Measurements from ENCODE around the gene MYO5A.
"Not testable (repeated sequence)": the region's sequence is repeated elsewhere in the genome, so short reads cannot be mapped to it uniquely, and the experiment has no call there.

Gene MYO5A

DNA sequence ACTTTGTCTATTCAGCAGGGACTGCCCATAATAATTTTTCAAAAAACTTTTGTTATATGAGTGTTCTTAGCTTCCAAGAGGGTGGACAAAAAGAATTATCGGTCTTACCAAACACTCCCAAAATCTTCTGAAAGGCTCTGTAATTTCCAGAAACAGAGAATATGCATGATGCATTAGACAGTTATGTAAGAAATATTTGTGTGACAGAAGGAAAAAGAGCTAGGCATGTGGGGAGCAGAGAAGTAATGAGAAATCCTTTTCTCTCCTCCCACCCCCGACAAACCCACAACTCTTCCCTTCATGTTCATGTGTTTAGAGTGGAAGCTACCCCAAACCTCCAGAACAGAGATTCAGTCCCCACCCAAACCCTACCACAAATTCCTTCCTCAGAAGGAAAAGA is 86.8 kb downstream of the MYO5A start:
- H3K27me3 Mint-ChIP-seq (ENCODE audit: low read depth) = no peaks in the 10 kb centered on the region
- no peak overlapping the region for H3K27ac Mint-ChIP-seq
- H3K9me3 Mint-ChIP-seq = no peaks in the 10 kb centered on the region
- no peaks in the 10 kb centered on the region for H3K36me3 Mint-ChIP-seq (ENCODE audit: low read depth)
- H3K4me3 Mint-ChIP-seq = no peak overlapping the region
- peaks cover 9% of the 10 kb centered on the region for H3K4me1 Mint-ChIP-seq (ENCODE audit: low read depth)

DNA sequence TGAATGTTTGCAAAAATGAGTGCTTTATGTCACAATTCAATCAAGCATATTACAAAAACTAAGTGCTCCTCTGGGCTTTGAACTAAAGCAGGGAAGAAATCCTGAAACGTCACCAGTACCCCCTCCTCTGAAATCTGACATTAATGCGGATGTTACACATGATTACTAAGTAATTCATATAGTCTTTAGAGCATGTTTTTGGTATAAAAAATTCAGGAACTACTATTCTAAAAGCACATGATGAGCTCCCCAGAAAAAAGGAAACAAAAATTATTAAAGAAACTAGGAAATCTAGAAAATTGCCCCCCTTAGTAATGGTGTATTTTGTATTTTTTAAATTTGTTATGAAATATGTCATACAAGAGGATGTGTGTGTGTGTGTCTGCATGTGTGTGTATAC is 87.7 kb downstream of the MYO5A start:
- no peaks in the 10 kb centered on the region for H3K27me3 Mint-ChIP-seq (ENCODE audit: low read depth)
- H3K36me3 Mint-ChIP-seq (ENCODE audit: low read depth) = no peaks in the 10 kb centered on the region
- no peaks in the 10 kb centered on the region for H3K9me3 Mint-ChIP-seq
- peaks cover 9% of the 10 kb centered on the region for H3K4me1 Mint-ChIP-seq (ENCODE audit: low read depth)
- no peak overlapping the region for H3K4me3 Mint-ChIP-seq
- H3K27ac Mint-ChIP-seq = no peak overlapping the region

DNA sequence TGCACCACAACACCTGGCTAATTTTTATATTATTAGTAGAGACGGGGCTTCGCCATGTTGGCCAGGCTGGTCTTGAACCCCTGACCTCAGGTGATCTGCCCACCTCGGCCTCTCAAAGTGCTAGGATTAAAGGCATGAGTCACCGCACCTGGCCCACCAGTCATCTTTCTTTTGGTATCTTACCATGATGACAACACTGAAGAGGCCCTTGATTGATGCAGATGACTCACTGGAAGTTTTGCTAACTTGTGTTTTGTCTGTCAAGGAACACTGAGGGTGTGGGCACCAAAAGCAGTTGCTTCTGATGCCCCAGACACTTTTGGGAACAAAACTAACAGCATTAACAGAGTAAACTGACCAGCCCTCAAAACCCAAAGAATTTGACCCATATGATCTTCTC is 88.3 kb downstream of the MYO5A start:
- H3K4me3 Mint-ChIP-seq = no peak overlapping the region
- H3K27ac Mint-ChIP-seq = no peak overlapping the region
- peaks cover 9% of the 10 kb centered on the region for H3K4me1 Mint-ChIP-seq (ENCODE audit: low read depth)

DNA sequence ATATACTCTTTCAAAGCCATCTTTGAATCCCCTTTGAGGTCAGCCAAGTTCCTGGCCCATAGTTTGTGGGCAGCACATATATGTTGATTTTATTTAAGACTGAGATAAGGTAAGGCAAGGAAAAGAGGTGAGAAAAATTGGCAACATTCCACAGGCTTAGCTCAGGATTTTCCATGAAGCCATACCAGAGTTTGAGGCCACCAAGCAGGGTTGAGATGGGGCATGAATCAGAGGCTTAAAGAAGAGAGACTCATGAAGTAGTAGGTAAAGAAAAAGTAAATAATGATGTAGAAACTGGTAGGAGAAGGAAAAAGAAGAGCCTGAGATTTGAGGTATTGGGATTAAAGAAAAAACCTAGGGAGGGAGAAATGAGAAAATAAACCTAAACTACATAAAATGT is 89.2 kb downstream of the MYO5A start:
- H3K9me3 Mint-ChIP-seq = no peaks in the 10 kb centered on the region
- H3K4me3 Mint-ChIP-seq = no peak overlapping the region
- H3K36me3 Mint-ChIP-seq (ENCODE audit: low read depth) = no peaks in the 10 kb centered on the region
- no peaks in the 10 kb centered on the region for H3K27me3 Mint-ChIP-seq (ENCODE audit: low read depth)
- H3K4me1 Mint-ChIP-seq (ENCODE audit: low read depth) = peaks cover 9% of the 10 kb centered on the region
- H3K27ac Mint-ChIP-seq = no peak overlapping the region

More for the DNA sequence above, 88.3 kb downstream of the MYO5A start:
- no peaks in the 10 kb centered on the region for H3K36me3 Mint-ChIP-seq (ENCODE audit: low read depth)
- H3K9me3 Mint-ChIP-seq = no peaks in the 10 kb centered on the region
- no peaks in the 10 kb centered on the region for H3K27me3 Mint-ChIP-seq (ENCODE audit: low read depth)

DNA sequence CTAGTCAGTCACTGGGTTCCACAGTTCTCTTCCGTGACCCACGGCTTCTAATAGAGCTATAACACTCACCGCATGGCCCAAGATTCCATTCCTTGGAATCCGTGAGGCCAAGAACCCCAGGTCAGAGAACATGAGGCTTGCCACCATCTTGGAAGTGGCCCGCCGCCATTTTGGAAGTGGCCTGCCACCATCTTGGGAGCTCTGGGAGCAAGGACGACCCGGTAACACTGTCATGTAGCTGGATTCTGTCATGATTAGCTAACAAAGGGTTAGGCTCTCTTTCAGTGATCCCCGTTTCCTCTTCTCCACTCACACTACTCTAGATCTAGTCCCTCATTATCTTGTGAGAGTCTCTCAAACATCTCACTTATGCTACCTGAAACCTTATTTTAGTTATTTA is 89.6 kb downstream of the MYO5A start:
- not testable (repeated sequence) for H3K4me3 Mint-ChIP-seq; H3K4me1 Mint-ChIP-seq (ENCODE audit: low read depth); H3K36me3 Mint-ChIP-seq (ENCODE audit: low read depth); H3K27ac Mint-ChIP-seq; H3K9me3 Mint-ChIP-seq; H3K27me3 Mint-ChIP-seq (ENCODE audit: low read depth)

DNA sequence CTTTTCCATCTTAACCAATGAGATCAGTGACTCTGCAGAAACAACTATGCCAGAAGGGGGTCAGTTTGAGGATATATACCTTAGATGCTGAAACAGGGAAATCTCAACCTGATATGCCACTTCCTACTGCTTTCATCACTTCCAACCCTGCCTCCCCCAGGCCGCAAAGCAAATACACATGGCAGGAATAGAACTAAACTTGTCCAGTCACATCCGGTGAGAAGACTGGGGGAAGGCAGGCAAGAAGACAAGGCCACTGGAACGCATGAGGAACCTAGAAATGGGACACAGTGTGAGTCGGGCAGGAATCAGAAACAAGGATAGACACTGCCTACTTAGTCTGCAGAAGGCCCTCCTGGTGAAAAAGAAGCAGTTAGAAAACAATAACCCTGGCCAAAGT is 90.6 kb downstream of the MYO5A start:
- Mint-ChIP-seq H3K27me3 (ENCODE audit: low read depth) (no peaks in the 10 kb centered on the region), H3K9me3 (no peaks in the 10 kb centered on the region), H3K4me3 (no peak overlapping the region), H3K4me1 (ENCODE audit: low read depth) (peaks cover 9% of the 10 kb centered on the region), H3K36me3 (ENCODE audit: low read depth) (no peaks in the 10 kb centered on the region), H3K27ac (no peak overlapping the region)

DNA sequence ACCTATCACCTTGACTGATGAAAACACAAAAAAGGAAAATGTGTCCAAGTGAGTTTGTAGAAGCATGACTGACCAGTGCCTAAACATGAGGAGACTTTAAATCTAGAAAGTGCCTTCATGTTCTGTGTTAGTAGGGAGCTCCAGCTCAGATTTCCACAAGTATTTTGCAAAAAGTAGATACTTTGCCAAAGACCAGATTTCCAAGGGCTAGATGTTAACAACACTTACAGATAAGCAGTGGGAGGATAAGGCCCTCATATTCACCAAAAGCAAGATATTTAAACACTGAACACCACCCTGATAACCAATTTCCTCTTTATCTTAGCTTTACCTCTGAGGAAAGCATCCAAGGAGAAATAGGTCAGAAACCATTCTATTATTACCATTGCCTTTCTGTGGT is 91.0 kb downstream of the MYO5A start:
- Mint-ChIP-seq H3K9me3 (no peaks in the 10 kb centered on the region), H3K27ac (no peak overlapping the region), H3K4me1 (ENCODE audit: low read depth) (peaks cover 12% of the 10 kb centered on the region), H3K36me3 (ENCODE audit: low read depth) (peaks cover 2% of the 10 kb centered on the region), H3K27me3 (ENCODE audit: low read depth) (no peaks in the 10 kb centered on the region), H3K4me3 (no peak overlapping the region)

DNA sequence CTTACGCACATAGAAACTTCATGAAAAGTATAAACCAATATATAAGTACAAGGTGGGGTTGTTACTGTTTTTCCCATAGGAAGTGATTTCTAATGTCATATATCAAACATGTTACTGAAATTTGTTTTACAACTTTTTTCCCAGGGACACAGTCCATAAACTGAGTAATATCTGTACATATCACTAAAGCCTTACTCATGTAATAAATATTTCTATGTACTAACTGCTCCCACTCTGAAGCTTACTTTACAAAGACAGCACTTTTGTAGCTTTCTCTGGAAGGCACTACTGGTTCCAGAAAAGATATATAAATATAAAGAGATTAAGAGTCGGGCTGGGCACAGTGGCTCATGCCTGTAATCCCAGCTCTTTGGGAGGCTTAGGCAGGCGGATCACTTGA is 91.7 kb downstream of the MYO5A start:
- Mint-ChIP-seq H3K36me3 (ENCODE audit: low read depth) (peaks cover 3% of the 10 kb centered on the region), H3K27ac (no peak overlapping the region), H3K4me3 (no peak overlapping the region), H3K9me3 (no peaks in the 10 kb centered on the region), H3K27me3 (ENCODE audit: low read depth) (no peaks in the 10 kb centered on the region), H3K4me1 (ENCODE audit: low read depth) (peaks cover 11% of the 10 kb centered on the region)

DNA sequence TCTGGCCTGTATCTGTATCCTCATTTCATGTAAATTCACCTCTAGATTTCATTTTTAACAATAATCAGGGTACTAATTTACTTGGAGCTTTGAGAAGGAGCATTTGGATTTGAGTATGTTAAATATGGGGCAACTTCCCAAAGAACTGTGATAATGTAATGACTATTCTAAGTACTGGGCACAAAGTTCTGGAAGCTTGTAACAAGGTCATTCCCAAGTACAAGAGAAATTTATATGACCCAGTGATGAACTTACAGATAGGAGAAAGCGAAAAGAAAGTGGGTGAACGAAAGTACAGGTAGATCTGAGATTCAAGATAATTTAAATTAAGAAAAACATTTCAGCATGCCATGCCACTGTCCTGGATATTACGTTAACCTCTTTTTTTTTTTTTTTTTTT is 93.8 kb downstream of the MYO5A start:
- H3K4me3 Mint-ChIP-seq = no peak overlapping the region
- no peak overlapping the region for H3K27ac Mint-ChIP-seq
- no peaks in the 10 kb centered on the region for H3K27me3 Mint-ChIP-seq (ENCODE audit: low read depth)
- no peaks in the 10 kb centered on the region for H3K9me3 Mint-ChIP-seq
- peaks cover 3% of the 10 kb centered on the region for H3K36me3 Mint-ChIP-seq (ENCODE audit: low read depth)
- H3K4me1 Mint-ChIP-seq (ENCODE audit: low read depth) = peaks cover 13% of the 10 kb centered on the region

DNA sequence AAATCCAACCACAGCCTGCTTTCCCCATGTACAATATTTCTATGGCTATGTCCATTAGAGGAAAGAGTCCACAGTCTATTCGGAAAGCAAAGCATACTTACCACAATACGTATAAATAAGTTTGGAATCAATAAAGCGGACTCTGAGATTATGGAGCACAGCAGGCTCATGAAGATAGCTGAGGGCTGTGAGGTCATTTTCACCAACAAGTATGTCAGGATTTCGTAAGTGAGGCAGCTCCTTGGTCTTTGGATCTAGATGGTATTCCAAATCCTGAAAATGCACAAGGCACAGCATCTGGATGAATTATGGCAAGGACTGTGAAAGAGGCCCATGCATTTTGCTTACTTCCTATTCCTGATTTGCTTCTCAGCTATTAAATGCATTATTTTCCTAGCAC is 100.4 kb downstream of the MYO5A start:
- Mint-ChIP-seq H3K36me3 (ENCODE audit: low read depth) (peaks cover 3% of the 10 kb centered on the region), H3K4me1 (ENCODE audit: low read depth) (peaks cover 6% of the 10 kb centered on the region), H3K4me3 (no peak overlapping the region), H3K27ac (no peak overlapping the region), H3K9me3 (no peaks in the 10 kb centered on the region), H3K27me3 (ENCODE audit: low read depth) (no peaks in the 10 kb centered on the region)

DNA sequence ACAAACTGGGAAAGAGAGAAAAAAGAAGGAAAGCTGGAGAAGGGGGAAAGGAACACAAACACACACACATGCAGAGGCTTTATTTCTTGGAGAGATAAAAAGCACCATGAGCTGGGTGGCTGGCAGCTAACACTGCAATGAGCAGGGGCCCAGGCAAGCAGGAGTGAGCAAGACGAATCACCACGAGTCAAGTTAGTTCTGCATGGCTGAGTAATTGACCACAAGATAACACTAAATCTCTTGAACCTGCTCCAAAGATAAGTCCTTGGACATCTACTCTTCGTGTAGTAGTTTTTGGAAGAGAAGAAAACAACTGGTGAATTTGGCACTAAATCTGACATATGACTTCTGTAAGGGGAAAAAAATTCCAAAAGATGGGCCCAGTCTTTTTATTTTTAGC is 100.9 kb downstream of the MYO5A start:
- no peak overlapping the region for H3K27ac Mint-ChIP-seq
- no peak overlapping the region for H3K4me3 Mint-ChIP-seq
- H3K36me3 Mint-ChIP-seq (ENCODE audit: low read depth) = peaks cover 3% of the 10 kb centered on the region
- peaks cover 5% of the 10 kb centered on the region for H3K4me1 Mint-ChIP-seq (ENCODE audit: low read depth)
- H3K27me3 Mint-ChIP-seq (ENCODE audit: low read depth) = no peaks in the 10 kb centered on the region
- H3K9me3 Mint-ChIP-seq = no peaks in the 10 kb centered on the region

DNA sequence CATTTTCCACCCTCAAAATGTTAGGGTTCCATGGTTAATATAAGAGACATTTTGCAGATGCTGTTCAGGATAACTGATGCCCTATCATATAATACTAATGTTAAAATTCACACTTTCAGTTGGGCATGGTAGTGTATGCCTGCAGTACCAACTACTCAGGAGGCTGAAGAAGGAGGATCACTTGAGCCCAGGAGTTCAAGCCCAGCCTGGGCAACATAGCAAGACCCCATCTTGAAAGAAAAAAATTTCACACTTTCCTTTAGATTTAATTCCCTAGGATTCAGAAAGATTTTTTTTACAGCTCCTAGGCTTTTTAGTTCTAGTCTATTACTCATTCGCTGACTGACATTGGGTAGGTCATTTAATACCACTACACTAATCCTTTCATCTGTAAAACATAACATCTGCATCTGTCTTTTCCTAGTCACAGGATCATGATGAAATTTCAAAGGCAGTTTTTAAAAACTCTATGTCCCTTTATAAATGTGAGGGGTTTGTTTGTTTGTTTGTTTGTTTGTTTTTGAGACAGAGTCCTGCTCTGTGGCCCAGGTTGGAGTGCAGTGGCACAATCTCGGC is 103.7 kb downstream of the MYO5A start:
- no peaks in the 10 kb centered on the region for H3K4me1 Mint-ChIP-seq (ENCODE audit: low read depth)
- no peak overlapping the region for H3K4me3 Mint-ChIP-seq
- H3K9me3 Mint-ChIP-seq = no peaks in the 10 kb centered on the region
- H3K27ac Mint-ChIP-seq = no peak overlapping the region
- no peaks in the 10 kb centered on the region for H3K27me3 Mint-ChIP-seq (ENCODE audit: low read depth)
- no peaks in the 10 kb centered on the region for H3K36me3 Mint-ChIP-seq (ENCODE audit: low read depth)

DNA sequence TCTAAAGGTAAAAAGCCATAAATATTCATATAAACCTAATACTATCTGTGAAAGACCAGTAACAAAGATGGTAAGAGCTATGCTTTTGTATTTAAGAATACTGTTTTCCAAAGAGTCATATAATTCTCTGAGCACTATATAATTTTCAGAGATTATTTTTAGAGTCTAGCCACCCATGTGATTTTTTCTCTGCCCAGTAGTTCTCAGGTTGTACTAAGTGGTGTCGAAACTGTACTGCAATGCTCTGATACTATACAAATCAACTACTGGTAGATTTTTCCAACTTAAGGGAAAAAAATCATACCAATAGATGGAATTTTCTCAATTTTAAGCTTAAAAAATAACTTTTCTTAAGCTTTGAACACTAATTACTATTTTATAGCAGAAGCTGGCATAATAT is 104.8 kb downstream of the MYO5A start:
- Mint-ChIP-seq H3K36me3 (ENCODE audit: low read depth) (peaks cover 2% of the 10 kb centered on the region), H3K4me3 (no peak overlapping the region), H3K27ac (no peak overlapping the region), H3K27me3 (ENCODE audit: low read depth) (no peaks in the 10 kb centered on the region), H3K9me3 (no peaks in the 10 kb centered on the region), H3K4me1 (ENCODE audit: low read depth) (peaks cover 1% of the 10 kb centered on the region)

DNA sequence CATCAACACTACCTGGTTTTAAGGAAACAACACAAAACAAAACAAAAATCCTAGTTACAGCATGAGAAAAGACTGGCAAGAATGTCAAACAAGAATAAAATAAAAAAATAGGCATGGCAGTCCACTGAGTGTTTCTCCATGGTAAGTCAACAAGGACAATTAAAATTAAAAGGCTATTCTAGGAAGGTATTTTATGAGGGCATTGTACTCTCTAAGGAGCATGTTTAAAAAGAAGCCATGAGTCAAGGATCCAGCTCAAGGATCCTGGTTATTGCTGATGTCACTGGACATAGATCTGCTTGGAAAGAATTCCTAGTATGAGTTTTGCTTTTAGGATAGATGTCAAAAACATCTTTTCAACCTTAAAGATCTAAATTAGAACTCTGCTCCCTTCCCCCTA is 106.7 kb downstream of the MYO5A start:
- Mint-ChIP-seq H3K9me3 (no peaks in the 10 kb centered on the region), H3K36me3 (ENCODE audit: low read depth) (peaks cover 2% of the 10 kb centered on the region), H3K4me3 (no peak overlapping the region), H3K27ac (no peak overlapping the region), H3K4me1 (ENCODE audit: low read depth) (peaks cover 1% of the 10 kb centered on the region), H3K27me3 (ENCODE audit: low read depth) (no peaks in the 10 kb centered on the region)

DNA sequence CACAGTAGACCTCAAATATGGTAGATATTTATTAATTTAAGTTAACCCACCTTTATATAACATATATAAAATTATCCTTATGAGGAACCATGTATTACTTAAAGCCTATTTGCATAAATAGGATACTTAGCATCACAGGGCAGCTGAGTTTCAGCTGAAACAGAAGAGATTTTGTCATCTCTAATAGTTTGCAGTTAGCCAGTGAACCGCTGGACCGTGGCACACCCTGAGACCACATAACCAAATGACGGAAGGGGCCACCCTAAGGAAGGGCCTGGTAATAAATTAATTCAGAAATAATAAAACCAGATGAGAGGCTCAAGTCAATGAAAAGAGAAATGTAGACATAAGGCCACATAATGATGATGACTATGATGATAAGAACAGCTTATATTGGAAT is 107.7 kb downstream of the MYO5A start:
- no peak overlapping the region for H3K4me3 Mint-ChIP-seq
- H3K36me3 Mint-ChIP-seq (ENCODE audit: low read depth) = peaks cover 2% of the 10 kb centered on the region
- peaks cover 1% of the 10 kb centered on the region for H3K4me1 Mint-ChIP-seq (ENCODE audit: low read depth)
- no peaks in the 10 kb centered on the region for H3K9me3 Mint-ChIP-seq
- no peaks in the 10 kb centered on the region for H3K27me3 Mint-ChIP-seq (ENCODE audit: low read depth)
- no peak overlapping the region for H3K27ac Mint-ChIP-seq

DNA sequence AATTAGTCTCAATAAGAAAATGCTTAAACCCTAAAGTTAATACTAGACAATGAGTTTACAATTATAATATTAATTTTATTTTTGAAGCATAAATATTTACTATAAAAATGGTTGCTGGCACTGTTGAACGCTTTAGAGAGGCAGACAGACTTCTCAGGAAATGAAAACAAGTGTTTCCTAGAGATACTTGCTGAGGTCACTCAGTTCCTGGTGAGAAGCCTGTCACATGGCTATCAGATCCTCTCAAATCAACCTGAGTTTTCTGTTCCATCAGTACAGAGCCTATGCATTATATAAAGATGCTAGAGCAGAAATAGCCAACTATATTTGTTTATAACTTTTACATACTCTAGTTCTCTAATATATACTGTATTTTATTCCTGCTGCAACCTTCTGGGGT is 109.2 kb downstream of the MYO5A start:
- H3K9me3 Mint-ChIP-seq = no peaks in the 10 kb centered on the region
- H3K27me3 Mint-ChIP-seq (ENCODE audit: low read depth) = no peaks in the 10 kb centered on the region
- H3K36me3 Mint-ChIP-seq (ENCODE audit: low read depth) = peaks cover 9% of the 10 kb centered on the region
- peaks cover 1% of the 10 kb centered on the region for H3K4me1 Mint-ChIP-seq (ENCODE audit: low read depth)
- H3K27ac Mint-ChIP-seq = no peak overlapping the region
- no peak overlapping the region for H3K4me3 Mint-ChIP-seq

Data from T-helper 1 cell treated with Interleukin-12 subunit alpha and Interleukin-12 subunit beta and Interleukin-4 antibody, amounts not matched to agents 30 μg/mL and 1 μg/mL, for 36 hours (primary cell).